OCI-LY1 (cell line): ENCODE measurements around the gene SKA1.

ENCODE experiments used
- H2AFZ ChIP-seq: fragments of 200-600 bp; sonication (generic), shearing (Covaris generic); 2 replicates; pipeline ENCODE4 v1.6.0; 2014; ENCODE audit warnings: antibody characterized with exemption, mild to moderate bottlenecking, low read length
- H3F3A ChIP-seq: fragments of 200-600 bp; sonication (generic), shearing (Covaris generic); 2 replicates; pipeline ENCODE4 v1.6.0; 2014; ENCODE audit warnings: mild to moderate bottlenecking, antibody characterized with exemption, low read length, moderate library complexity; ENCODE audit not compliant: insufficient read depth
- H3K27ac ChIP-seq: fragments of 200-600 bp; sonication (generic); 2 replicates; pipeline ENCODE4 v1.5.1; 2014; ENCODE audit warnings: low read length, mixed run types, mild to moderate bottlenecking, low read depth; ENCODE audit not compliant: poor library complexity, severe bottlenecking
- H3K27me3 ChIP-seq: fragments of 200-600 bp; sonication (generic); 2 replicates; pipeline ENCODE4 v1.6.0; 2014; ENCODE audit warnings: antibody characterized with exemption, mild to moderate bottlenecking, low read length, moderate library complexity; ENCODE audit not compliant: insufficient read depth
- H3K36me3 ChIP-seq: fragments of 200-600 bp; sonication (generic); 2 replicates; pipeline ENCODE4 v1.6.1; 2014; ENCODE audit warnings: mild to moderate bottlenecking, antibody characterized with exemption, low read length, moderate library complexity, mixed read lengths; ENCODE audit not compliant: insufficient read depth
- H3K4me1 ChIP-seq: fragments of 200-600 bp; sonication (generic); 2 replicates; pipeline ENCODE4 v1.5.1; 2014; ENCODE audit warnings: mild to moderate bottlenecking, low read length, moderate library complexity; ENCODE audit not compliant: insufficient read depth, severe bottlenecking
- H3K4me2 ChIP-seq: fragments of 200-600 bp; sonication (generic), shearing (Covaris generic); 2 replicates; pipeline ENCODE4 v1.6.1; 2014; ENCODE audit warnings: low read length
- H3K4me3 ChIP-seq: fragments of 200-600 bp; sonication (generic); 2 replicates; pipeline ENCODE4 v1.5.1; 2014; ENCODE audit warnings: low read length, low read depth, mild to moderate bottlenecking, mixed read lengths; ENCODE audit not compliant: poor library complexity, severe bottlenecking
- H3K79me2 ChIP-seq: fragments of 200-600 bp; shearing (Covaris generic); 2 replicates; pipeline ENCODE4 v1.6.1; 2016; ENCODE audit warnings: mixed run types, low read length, mixed read lengths; ENCODE audit not compliant: insufficient read depth
- H3K9ac ChIP-seq: fragments of 200-600 bp; sonication (generic), shearing (Covaris generic); 2 replicates; pipeline ENCODE4 v1.6.1; 2014; ENCODE audit warnings: mild to moderate bottlenecking, low read length, mixed read lengths
- H3K9me2 ChIP-seq: fragments of 200-600 bp; sonication (generic), shearing (Covaris generic); 2 replicates; pipeline ENCODE4 v1.6.1; 2014; ENCODE audit warnings: low read depth, mild to moderate bottlenecking, low read length, mixed read lengths
- H3K9me3 ChIP-seq: fragments of 200-600 bp; shearing (Covaris generic); 2 replicates; pipeline ENCODE4 v1.6.1; 2014; ENCODE audit warnings: low read length, mixed read lengths
- H4K20me1 ChIP-seq: fragments of 200-600 bp; sonication (generic), shearing (Covaris generic); 2 replicates; pipeline ENCODE4 v1.6.0; 2016; ENCODE audit warnings: mild to moderate bottlenecking, low read length; ENCODE audit not compliant: insufficient read depth
- CTCF ChIP-seq: fragments of 200-600 bp; sonication (generic), shearing (Covaris generic); IDR thresholded peaks from 2 replicates; pipeline ENCODE4 v1.5.1; 2017; ENCODE audit warnings: mild to moderate bottlenecking, antibody characterized with exemption, low read length, moderate library complexity, mixed read lengths
- EZH2 ChIP-seq: fragments of 200-600 bp; sonication (generic), shearing (Covaris generic); IDR thresholded peaks from 2 replicates; pipeline ENCODE4 v1.8.0; 2017; ENCODE audit warnings: borderline replicate concordance, mixed run types, mild to moderate bottlenecking, antibody characterized with exemption, low read length, moderate library complexity, mixed read lengths

The SKA1 gene

GRCh38 chr18:50395093-50395492, 20.2 kb downstream of the SKA1 start:
- H3K27me3 ChIP-seq = no peaks in the 10 kb centered on the region
- no peaks in the 10 kb centered on the region for H3K9me2 ChIP-seq
- H3K4me2 ChIP-seq = no peak overlapping the region
- H3K9ac ChIP-seq = no peak overlapping the region
- no peak overlapping the region for H2AFZ ChIP-seq
- no peaks in the 10 kb centered on the region for H4K20me1 ChIP-seq
- no peaks in the 10 kb centered on the region for H3K9me3 ChIP-seq
- H3K36me3 ChIP-seq = peaks cover 27% of the 10 kb centered on the region
- H3F3A ChIP-seq = no peaks in the 10 kb centered on the region
- no peaks in the 10 kb centered on the region for H3K79me2 ChIP-seq
- no peaks in the 10 kb centered on the region for H3K4me1 ChIP-seq
- no peak overlapping the region for H3K27ac ChIP-seq
- TF ChIP-seq EZH2 (no peak), CTCF (no peak)
- no peak overlapping the region for H3K4me3 ChIP-seq

GRCh38 chr18:50396005-50396660, 21.3 kb downstream of the SKA1 start:
- Histone ChIP-seq H3F3A (no peaks in the 10 kb centered on the region), H3K36me3 (peaks cover 22% of the 10 kb centered on the region), H2AFZ (no peak overlapping the region), H3K9ac (no peak overlapping the region), H3K27me3 (no peaks in the 10 kb centered on the region), H3K79me2 (no peaks in the 10 kb centered on the region), H3K9me2 (no peaks in the 10 kb centered on the region), H4K20me1 (no peaks in the 10 kb centered on the region), H3K4me1 (no peaks in the 10 kb centered on the region), H3K27ac (no peak overlapping the region), H3K4me3 (no peak overlapping the region), H3K9me3 (no peaks in the 10 kb centered on the region), H3K4me2 (no peak overlapping the region)
- TF ChIP-seq CTCF (no peak), EZH2 (no peak)

- no peaks in the 10 kb centered on the region for H3K79me2 ChIP-seq
- H4K20me1 ChIP-seq = no peaks in the 10 kb centered on the region
- no peak overlapping the region for H3K9ac ChIP-seq
- no peak overlapping the region for H3K4me2 ChIP-seq
- no peak overlapping the region for H3K27ac ChIP-seq
- H3F3A ChIP-seq = no peaks in the 10 kb centered on the region
- H3K9me3 ChIP-seq = no peaks in the 10 kb centered on the region
- TF ChIP-seq EZH2 (no peak), CTCF (no peak)
- H3K9me2 ChIP-seq = no peaks in the 10 kb centered on the region
- H3K4me3 ChIP-seq = no peak overlapping the region
- H3K36me3 ChIP-seq = peaks cover 14% of the 10 kb centered on the region
- no peaks in the 10 kb centered on the region for H3K4me1 ChIP-seq
- no peaks in the 10 kb centered on the region for H3K27me3 ChIP-seq
- no peak overlapping the region for H2AFZ ChIP-seq
Observed at GRCh38 chr18:50397023-50397422, 22.2 kb downstream of the SKA1 start.
